ENCODE data around the gene FRMD4B.

FRMD4B gene

DNA sequence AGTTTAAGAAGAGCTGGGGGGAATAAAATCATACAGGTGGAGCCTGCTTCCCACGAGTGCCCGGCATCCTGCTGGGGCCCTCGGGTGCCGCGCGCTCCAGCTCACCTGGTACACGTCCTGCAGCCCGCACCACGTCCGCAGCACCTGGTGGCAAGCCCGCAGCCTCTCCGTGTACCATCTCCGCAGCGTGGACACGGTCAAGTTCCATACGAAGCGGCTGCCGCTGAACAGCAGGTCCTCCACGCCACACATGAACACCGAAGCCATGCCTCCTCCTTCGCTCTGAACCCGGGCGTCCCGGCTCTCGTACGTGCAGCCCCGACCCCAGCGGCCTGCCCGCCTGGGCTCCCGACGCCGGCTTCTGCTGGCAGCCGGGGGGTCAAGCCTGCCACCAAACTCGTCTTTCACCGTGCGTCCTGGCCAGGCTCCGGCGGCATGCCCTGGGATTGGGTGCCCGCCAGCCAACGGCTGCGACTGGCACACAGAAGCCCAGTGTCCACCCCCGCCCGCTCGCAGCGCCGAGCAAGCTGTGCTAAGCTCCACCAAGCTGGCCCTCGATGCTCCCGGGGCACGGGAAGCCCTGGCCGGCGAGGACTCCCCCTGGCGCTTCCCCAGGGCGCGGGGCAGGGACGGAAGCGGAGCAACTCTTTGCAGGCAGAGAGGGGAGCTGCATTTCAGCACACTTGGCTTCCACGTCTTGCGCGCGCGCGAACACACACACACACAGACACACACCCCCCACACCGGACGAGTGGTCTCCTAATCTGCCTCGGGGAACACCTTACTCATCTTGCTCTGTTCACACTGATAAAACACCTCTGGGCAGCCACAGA, at the start of gene FRMD4B:
Gene FRMD4B (minus strand): TSS at position 366 of the 833 bp plus-strand sequence. CDS start 99 bp downstream, at position 267.
- no peak for DNase-seq (ENCODE audit: low read depth)

DNA sequence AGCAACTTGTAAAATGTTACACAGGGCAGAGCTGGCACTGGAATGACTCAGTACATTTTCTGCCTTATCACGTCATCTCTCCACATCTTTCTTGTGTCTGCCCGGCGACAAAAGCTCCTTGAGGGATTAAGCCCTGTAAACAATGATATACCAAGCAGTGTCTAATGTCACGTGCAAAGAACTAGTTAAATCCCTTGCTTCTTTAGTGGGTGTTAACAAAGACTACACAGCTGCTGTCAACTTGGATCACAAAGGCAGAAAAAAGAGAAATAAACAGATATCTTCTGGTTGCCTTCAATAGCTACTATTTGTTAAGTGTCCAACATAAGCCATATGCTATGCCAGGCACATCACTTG, 48.1 kb upstream of the FRMD4B start:
- DNase-seq (ENCODE audit: low read depth), result no peak

DNA sequence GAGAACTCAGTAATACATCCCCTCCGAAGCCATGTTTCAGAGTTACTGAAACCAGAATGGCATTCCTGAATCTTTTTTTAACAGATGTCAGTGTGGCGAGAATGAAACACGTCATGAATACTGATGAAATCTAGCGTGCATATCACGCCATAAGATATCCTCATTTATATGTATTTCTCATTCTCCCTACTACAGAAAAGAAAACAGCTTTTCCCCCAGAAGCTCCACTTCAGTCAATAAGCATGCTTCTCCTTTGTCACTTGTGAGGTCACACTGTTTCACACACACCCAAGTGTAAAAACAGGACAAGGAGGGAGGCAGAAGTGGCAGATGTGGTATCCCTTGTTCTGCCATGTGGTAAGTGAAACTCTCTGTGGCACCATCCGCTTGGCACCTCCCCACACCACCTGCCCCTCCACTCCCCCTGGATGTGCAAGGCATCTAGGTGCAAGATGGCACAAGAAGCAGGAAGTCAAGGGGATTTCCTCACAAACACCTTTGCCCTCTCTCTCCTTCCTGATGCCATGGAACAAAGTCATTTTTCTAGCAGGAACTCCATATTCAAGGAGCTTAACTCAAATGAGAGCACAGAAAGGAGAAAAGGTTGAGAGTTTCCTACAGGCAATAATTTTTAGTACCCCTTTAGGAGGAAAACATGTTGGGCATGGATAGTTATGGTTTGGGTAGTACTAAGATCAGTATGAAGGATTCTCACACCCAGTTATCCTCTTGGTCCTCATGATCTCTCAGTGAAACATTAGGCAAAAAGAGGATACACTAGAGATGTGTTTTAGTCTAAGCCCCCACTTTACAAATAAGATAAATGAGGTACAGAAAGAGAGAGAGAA, 47.5 kb upstream of the FRMD4B start:
- DNase-seq (ENCODE audit: low read depth), result no peak

DNA sequence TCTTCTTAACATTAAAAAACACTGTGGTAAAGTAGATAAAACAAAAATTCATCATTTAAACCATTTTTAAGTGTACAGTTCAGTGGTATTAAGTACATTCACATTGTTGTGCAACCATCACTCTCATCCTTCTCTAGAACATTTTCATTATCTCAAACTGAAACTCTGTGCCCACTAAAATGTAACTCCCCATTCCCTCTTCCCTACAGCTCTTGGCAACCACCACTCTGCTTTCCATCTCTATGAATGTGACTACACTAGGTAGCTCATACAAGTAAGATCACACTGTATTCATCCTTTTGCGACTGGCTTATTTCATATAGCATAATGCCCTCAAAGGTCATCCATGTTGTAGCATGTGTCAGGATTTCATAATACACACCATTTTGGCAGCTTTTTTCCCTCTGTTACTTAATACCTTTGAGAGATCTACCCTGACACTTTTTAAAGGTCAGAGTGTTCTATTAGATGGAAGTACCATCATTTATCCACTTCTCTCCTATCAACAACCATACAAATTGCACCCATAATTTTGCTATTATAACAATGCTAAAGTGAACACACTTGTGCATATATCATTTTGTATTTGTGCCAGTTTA, 42.9 kb upstream of the FRMD4B start:
- no peak for DNase-seq (ENCODE audit: low read depth)

DNA sequence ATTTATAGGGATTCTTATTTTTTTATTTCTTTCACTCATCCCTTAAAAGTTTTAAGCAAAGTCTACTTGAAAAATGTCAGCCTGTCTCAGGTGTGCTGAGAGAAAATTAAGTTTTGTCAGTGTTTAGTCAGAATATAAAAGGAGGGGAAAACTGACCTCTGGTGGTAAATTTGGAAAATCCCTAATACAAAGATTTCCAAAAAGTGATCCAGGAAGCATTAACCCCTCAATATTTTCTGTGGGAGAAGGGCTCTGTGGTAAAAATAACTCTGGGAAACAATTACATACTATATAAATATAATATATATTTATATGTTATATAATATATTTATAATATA, 41.0 kb upstream of the FRMD4B start:
- no peak for DNase-seq (ENCODE audit: low read depth)

DNA sequence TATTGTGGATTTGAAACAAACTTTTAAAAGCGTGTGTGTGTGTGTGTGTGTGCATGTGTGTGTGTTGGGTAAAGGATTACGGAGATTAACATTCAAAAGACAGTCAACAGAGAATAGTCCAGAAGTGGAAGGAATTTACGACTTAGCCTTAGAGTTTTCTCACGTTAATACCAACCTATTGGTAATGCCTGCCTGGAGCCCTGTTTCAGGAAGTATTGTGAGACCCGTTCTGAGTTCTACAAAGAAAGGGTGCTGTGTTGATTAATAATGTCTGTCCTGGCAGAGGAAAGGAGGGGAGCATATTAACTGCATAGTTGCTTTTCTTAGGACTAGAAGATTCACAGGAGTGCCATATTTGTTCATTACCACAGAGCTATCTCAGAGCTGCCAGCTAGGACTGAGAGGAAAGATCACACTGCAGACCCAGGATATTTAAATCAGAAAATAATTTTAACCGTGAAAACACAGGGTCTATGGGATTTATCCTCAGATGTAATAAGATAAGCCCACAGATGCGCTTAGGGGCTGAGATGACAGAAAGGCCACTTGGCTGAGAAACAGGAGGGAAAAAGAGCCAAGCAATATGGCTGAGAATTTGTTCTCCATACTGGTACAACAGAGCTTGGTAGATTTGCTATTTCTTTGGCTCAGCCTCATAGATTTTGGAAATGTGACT, 40.5 kb upstream of the FRMD4B start:
- no peak for DNase-seq (ENCODE audit: low read depth)

DNA sequence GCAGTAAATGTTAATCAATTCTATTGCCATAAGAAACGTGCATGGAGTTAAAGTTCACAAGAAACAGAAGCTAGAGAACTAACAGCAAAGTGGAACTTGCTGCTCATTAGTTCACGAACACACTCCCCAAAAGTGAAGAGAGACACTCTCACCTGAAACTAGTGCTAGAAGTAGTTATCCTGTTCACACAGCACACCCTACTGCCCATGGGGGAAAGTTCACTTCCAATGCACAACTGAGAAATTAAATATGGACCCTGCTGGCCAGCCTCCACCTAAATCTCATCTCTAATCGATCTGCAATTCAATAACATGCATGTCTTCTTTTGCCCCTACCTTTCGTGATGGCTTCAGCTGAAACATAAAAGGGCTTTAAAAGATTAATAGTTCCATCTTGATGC, 39.4 kb upstream of the FRMD4B start:
- no peak for DNase-seq (ENCODE audit: low read depth)

DNA sequence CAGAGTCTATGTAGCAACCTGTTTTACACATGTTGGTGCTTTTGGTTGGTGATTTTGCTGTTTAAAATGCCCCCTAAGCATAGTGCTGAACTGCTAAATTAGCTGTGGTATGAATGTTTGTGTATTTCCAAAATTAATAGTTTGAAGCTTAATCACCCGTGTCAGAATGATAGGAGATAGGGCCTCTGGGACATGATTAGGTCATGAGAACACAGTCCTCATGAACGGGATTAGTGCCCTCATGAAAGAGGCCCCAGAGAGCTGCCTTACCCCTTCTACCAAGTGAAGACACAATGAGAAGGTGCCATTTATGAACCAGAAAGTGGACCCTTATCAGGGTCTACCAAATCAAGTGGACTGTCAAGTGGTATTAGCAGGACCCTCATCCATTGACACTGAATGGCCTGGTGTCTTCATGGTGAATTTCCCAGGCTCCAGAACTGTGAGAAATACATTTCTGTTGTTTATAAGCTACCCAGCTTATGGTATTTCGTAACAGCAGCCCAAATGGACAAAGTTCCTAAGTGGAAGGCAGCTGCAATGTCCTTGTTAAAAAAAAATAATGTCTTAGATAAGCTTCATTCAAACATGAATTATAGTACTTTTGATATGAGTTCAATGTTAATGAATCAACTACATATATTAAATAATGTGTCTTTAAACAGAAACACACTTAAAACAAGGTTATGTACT, 37.7 kb upstream of the FRMD4B start:
- no peak for DNase-seq (ENCODE audit: low read depth)

DNA sequence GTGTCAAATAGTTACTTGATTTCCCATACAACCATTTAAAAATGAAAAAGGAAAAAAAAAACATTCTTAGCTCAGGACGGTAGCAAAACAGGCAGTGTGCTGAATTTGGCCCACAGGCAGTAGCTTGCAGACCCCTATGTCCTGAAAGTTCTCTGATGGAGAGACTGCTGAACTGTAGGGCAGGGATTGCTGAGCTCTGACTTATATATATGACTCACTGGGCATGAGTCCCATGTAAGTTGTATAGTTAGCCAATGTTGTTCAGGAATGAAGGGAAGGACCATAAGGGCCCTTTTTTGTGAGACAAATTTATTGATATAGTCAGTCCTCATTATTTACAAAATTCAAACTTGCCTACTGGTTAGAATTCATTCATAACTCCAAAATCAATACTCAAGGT, 36.9 kb upstream of the FRMD4B start:
- no peak for DNase-seq (ENCODE audit: low read depth)

DNA sequence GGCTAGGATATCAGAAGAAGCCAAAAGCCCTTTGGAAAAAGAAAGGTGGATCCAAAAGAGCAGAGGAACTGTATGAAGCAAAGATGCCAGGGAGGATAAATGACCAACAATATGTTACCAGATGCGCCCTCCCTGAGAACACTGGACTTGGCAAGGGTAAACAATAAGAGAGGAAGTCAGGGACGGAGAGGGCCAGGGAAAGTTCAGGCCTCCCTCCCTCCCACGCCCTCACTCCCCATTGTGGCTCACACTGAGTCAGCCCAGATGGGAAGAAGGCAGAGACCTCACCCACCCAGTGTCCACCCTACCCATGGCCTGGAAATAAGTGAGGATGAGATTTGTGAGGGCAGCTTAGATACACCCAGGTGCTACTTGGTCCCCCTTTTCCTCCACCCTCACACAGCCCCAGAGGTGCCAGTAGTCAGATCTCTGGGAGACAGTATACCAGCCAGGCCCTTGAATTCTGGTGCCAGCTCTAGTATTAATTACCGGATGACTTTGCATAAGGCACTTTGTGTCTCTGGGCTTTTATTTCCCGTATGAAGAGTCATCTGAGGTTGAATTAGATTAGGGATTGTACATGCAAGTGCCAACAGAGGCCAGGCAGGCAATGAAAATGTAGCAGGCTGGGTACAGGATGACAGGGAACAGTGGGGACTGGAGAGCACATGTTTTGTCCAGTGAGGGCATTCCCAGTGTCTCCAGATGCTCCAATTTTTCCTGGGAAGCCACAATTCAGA, 35.1 kb upstream of the FRMD4B start:
- DNase-seq (ENCODE audit: low read depth), result no peak

DNA sequence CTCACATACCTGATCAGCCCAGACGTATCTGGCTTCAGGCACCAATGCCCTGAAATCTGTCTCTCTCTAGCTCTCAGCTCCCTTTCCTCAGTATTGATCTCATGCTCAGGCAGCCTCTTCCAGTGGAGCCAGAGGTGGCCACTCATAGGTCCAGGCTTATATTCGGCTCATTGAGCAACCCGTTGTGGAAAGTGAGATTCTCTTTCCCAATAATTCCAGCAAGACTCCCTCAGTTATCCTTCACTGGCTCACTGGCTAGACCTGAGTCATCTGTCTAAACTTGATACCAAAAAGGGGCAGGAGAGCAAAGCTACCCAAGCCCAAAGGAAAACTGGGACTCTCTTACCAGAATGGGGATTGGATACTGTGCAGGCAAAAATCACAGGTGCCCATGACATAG, 33.4 kb upstream of the FRMD4B start:
- no peak for DNase-seq (ENCODE audit: low read depth)

DNA sequence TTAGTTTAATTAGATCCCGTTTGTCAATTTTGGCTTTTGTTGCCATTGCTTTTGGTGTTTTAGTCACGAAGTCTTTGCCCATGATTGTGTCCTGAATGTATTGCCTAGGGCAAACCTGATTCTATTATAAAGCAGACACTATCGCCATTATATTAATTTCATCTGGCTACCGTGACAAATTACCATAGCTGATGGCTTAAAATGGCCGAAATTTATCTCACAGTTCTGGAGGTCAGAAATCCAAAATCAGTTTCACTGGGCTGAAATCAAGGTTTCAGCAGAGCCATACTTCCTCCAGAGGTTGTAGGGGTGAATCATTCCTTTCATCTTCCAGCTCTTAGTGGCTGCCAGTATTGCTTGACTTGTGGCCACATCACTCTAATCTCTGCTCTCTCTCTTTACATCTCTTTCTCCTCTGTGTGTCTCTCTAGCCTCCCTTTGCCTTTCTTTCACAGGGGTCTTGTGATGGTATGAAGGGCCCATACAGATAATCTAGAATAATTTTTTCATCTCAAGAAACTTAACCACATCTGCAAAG, 31.7 kb upstream of the FRMD4B start:
- DNase-seq (ENCODE audit: low read depth), result no peak

DNA sequence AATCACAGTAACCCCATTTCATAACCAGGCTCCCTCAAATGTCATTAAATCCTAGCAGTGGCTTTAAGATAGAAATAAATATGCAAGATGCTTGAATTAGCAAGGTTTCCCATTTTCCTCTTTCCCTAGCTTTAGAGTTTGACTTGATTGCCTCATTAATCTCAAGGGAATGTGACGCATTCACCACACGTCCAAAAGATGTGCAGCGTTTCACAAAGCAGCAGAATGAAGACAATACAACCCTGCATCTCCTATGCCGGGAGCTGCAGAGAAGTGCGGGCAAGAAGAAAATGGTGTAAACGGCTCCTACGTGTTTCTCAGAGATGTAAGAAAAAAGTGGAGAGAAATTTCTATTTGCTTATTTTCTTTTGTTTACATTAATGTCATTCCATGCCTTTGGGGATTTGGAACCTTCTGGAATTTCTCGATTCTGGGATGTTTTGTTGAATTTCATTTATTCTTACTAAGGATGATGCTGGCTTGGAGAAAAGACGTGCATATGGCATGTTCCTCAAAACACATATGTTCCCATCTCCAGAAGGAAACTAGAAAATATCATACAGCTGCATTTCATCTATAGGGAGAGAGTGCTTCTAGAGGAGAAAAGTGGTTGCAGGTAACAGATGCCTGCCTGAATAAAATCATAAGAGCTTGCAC, 27.8 kb upstream of the FRMD4B start:
- DNase-seq (ENCODE audit: low read depth), result no peak

DNA sequence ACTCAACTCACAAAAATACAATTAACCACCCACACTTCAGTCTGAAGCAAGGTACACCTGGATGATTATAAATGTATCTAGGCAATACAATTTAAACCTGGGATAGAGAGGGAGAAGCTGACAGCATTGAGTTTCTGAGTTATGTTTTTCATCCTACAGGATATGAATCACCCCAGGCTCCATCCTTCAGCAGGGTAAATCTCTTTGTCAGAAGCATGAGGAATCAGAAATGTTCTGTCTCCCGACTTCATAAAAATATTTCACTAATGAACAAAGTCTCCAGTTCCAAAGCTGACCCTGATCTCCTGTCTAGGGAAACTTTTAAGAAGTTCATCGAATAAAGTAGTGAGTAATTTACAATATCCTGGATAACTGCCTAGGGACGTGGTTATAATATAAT, 25.5 kb upstream of the FRMD4B start:
- DNase-seq (ENCODE audit: low read depth), result no peak

DNA sequence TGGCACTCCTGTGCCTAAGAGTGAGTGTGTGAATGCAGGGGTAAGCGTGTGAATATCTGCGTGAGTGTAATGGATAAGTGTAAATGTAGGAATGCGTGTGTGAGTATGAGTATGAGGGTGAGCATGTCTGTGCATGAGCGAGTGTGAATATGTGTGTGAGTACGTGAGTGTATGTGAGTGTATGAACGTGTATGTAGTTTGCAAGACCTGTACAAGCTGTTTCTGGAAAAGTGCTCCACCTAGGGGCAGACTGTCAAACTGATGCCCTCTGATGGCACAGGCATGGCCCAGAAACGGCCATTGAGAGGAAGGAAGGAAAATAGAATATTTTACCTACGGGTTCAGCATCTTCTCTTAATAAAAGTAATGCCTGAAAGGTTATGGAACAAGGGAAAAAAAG, 24.4 kb upstream of the FRMD4B start:
- DNase-seq (ENCODE audit: low read depth), result peak; percentile 3

DNA sequence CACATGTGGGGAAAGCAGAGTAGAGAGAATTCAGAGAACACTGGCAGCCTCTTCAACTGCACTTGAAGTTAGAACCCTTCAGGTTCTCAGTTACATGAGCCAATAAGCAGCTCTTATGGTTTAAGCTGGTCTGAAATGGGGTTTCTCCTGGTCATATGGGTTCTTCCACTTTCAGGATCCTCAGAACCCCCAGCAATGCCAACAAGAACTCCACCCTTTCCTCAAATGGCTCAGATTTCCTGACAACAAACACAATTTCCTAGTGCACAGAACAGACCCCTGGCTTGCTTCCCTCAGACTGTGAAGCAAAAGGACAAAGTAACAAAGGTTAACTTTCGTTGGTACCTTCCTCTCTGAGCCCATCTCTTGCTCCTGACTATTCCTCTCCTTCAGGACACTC, 23.9 kb upstream of the FRMD4B start:
- no peak for DNase-seq (ENCODE audit: low read depth)

DNA sequence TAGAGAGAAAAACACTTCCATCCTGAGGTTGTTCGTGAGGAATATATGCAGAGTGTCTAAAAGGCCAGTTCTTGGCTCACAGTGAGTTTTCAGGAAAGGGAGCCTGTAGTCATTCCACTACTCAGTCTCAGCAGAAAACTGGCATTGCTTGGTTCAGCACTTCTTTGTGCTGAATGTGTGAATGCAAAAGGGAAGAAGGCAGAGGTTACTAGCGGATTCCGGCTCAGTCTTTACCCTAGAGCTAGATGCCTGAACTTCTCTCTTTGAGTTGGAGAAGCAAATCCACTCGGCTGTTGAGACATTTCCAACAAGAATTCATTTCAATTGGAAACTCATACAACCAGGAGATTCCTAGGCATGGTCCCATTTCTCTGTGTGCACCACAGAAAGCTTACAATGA, 23.1 kb upstream of the FRMD4B start:
- no peak for DNase-seq (ENCODE audit: low read depth)

DNA sequence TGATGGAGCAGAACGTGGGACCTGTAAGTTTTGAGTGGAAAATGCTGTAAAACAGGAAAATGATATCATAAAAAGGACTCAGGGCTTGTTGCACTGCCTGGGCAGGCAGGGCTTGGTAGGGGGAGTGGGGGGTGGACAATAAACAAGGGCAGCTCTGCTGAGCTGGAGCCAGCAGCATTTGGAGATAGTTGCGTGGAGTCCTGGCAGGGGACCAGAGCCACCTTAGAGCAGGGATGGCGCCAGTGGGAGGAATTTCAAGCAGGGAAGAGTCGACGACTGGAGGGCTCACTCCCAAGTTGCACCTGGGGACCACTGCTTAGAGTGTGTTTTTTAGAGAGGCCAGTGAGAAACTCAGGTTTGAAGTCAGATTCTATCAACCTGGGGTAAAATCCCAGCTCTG, 22.7 kb upstream of the FRMD4B start:
- DNase-seq (ENCODE audit: low read depth), result no peak

DNA sequence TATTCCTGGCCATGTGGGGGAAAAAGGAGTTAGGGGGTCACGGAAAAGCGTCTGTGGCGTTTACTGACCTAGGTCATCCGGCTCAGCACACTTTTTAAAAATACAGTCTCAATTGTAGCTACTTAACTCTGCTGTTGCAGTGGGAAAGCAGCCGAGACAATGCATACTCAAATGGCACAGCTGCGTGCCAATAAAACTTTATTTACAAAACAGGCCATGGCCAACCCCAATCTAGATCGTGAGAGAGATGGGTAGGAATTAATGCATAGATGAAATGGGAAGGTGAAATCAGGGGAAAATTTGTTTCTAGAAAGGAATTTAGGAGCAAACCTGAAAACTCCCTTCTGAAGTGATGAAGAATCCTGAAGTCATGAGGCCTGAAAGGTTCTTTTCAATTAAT, 22.0 kb upstream of the FRMD4B start:
- DNase-seq (ENCODE audit: low read depth), result no peak

DNA sequence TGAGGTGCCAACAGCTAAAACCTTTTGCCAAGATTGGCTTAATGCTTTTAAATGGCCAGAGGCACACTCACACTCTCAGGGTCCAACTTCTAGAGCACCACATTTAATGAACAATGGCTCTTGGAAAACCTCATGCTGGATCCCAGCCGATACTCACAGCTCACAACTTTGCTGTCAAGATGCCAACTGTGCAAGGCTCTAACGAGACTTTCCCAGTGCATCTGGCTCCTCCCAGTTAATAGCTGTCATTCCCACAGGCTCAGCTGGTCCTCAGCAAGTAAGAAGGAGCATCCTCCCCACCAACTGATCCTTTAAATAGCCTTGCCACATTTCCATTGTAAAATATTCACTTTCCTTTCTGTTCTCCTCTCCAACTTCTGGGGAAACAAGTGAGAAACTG, 20.3 kb upstream of the FRMD4B start:
- no peak for DNase-seq (ENCODE audit: low read depth)
